GM04504 (cell line): ENCODE data around the gene GHDC.
A peak's percentile ranks its signal among the peaks of the same experiment; 100 is the strongest.
"Not testable (repeated sequence)": the region's sequence is repeated elsewhere in the genome, so short reads cannot be mapped to it uniquely, and the experiment has no call there.

Experiments used
- DNase-seq: peaks from one replicate; pipeline ENCODE4 v3.0.0-alpha.2; 2012; ENCODE audit warnings: low read depth

GHDC gene

DNA sequence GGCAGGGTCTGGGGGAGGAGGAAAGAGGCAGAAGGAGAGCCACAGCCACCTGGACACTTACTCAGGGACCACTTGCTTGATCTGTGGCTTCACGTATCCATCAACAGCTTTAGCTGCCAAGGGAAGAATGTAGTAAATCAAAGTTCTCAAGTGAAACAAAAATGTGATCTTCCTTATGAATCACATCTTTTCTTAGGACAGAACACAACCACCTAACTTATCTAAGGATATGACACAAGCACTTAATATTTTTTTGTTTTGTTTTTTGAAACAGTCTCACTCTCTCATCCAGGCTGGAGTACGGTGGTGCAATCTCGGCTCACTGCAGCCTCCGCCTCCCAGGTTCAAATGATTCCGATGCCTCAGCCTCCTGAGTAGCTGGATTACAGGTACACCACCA, 8.4 kb upstream of the GHDC start:
- no peak for DNase-seq

GRCh38 chr17:42202159-42202558, 7.9 kb upstream of the GHDC start:
- DNase-seq = no peak

DNA sequence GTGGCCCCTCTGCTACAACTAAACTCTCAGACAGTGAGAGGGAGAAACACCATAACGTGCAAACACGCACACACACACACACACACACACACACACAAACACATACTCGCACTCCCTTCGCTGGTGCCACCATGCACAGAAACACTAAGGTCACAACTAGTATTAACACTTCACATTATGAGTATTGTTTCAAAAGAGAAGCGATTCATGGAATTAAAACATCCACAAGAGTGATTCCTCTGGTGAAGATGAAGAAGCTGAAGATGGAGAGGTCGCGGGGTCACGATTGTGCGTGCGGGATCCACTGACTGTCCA, 7.1 kb upstream of the GHDC start:
- no peak for DNase-seq

DNA sequence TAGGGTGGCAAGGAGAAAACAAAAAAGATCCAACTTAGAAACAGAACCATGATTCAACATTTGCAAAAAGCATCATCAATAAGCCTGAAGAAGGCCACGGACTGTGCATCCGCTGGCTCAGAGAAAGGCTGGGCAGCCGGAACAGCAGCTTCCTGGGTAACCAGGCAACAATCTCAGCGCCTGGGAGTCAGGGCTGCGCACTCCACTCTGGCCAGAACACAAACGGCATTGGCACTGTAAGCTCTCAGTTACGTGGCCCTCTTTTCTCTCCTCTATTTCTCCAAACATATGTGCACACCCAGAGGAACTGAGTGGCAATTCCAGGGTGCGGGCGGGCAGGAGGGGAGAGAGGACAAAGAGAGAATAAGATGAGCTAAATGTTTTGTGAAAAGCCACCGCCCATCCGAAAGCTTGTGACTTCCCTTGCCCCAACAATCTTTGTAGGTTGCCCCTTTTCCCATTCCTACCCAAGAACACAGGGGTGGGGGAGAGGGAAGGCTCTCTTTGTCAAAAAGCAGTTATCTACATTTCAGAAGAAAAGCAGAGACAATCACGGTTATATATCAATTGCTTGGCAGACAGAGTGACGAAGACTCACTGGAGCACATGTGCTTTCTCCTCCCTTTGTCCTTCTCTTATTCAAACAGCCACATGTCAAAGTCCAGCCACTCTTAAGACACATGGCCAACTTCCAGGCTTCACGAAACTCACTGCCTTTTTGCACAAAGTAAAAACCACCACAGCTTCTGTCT, 6.6 kb upstream of the GHDC start:
- no peak for DNase-seq

- DNase-seq = no peak
These were observed 5.2 kb upstream of the GHDC start for GRCh38 chr17:42199416-42200011.

DNA sequence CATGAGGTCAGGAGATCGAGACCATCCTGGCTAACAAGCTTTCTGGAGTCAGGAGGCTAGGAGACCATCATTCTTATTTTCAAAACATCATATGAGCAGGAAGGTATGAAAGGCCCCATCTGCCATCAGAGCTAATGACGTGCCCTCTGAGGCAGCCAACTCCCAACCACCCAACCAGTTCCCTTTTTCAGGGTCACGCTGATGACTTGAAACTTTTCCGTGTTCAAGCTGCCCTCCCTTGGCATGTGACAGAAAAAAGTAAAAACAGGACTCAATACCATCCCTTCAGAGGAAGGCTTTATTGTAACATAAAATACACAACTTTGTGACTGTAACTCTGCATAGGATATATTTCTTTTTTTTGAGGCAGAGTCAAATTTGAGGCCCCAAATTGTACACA, 4.6 kb upstream of the GHDC start:
- no peak for DNase-seq

- no peak for DNase-seq
These were observed 3.4 kb upstream of the GHDC start for GRCh38 chr17:42197564-42198156.

DNA sequence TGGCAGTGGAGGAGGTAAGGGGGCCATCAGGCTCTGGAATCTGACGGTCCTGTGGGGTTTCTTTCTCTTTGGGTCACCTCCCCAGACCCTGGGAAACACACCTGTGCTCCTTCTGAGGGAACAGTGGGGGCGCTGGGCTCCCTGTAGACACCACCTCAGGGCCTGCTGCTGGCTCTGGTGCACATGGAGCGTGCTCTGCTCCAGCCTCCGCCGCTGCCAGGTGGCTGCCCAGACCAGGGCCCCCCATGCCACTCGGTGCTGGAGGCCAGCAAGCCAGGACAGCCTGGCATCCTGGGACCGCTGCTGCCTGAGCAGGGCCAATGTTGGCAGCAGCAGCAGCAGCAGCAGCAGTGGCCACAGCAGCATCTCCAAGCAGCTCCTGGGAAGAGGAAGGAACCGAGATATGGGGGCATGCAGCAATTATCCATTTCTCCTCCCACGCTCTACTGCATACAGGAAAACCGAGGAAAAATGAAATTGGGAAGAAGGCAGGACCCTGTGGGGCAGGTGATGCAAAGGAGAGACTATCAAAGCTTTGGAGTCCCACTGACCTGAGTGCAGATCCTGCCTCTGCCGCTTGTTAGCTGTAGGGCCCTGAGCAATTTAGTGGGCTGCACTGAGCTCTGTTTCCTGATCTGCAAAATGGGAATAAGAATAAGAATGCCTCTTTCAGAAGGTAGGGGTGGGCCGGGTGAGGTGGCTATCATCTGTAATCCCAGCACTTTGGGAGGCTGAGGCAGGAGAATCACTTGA, 902 bp downstream of the GHDC start:
- DNase-seq = no peak

- no peak for DNase-seq
These were observed 1.8 kb downstream of the GHDC start for GRCh38 chr17:42192189-42193126.

- DNase-seq = no peak
These were observed 3.1 kb downstream of the GHDC start for GRCh38 chr17:42191275-42191608.

DNA sequence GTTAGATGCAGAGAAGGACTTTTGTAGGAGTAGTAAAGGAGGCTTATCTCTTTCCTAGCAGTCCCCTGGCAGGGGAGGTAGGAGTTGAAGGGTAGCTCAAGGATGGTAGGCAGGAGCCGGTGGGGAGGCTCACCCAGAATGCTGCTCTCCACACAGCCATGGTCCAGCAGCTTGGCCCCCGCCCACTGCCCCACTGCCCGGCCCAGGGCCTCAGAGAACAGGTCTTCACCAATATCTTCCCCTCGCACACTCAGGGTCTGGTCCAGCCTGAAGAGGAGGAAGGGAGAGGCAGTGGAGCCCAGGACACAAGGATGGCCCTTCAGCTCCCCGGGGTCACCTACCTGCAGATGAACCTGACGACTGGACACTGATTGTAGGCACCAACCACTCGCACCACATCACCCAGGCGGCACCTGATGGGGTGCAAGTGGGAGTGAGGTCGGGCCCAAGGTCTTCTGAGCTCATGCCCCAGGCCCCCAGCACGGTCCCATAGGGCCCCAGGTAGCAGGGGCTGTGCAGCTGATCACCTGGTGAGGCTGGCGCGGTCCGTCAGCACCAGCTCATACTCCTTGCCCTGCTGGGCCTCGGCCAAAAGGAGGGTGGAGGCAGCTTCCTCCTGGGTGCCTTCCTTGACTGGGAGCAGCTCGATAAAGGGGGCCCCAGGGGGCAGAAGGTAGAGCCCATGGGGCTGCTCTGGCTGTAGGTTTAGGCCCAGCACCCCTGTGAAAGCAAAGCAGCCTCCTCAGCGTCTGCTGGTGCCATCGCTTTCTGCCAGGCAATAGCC, 3.6 kb downstream of the GHDC start:
- DNase-seq = no peak

DNA sequence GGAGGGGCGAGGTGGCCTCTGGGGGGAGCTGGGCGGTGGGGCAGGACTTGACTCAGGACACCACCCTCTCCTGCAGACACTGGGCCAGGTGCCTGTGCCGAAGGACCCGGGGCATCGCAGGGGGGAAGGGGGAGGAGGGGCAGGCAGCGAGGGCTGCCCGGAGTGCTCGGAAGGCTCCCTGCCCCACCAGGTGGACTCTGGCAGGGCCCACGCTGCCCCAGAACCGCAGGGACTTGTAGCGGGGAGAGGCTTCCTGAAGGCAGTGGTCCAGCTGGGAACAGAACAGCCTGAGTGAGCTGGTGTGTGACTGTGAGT, 4.7 kb downstream of the GHDC start:
- DNase-seq = no peak

DNA sequence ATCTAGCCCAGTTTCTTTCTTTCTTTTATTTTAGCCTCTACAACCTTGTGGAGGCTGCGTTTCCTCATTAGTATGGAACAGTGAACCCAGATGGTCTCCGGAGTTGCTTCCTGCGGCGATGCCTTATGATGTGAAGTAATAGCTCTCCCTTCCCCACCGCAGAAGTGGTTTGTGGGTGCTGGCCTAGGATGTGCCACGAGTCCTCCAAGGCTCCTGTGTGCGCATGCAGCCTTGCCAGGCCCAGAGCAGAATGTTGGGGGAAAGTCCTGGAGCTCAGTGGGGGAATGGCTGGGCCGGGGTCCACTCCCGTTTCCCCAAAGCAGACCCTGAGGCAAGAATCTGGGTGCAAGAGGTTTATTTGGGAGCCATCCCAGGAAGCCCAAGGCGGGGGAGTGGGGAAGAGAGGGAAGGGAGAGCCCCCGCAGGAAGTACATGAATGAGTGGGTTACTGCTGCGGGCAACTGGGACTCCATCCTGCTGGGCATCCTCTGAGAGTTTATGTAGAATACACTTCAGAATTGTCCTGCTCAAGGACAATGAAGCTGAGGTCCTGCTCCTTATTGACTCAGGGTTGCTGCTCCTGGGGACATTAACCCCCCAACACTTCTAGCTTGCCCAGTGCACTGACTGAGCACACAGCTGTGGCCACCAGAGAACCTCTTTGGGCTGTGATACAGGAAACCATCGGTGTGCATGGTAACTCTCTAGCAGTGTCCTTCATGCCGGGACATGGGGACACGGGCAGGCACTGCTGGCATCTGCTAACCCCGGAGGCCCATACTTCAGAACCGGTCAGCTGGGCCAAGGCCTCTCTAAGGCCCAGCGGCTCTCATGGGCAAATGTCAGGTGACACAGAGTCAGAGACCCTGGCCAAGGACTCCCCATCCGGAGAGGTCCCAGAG, 5.3 kb downstream of the GHDC start:
- no peak for DNase-seq

DNA sequence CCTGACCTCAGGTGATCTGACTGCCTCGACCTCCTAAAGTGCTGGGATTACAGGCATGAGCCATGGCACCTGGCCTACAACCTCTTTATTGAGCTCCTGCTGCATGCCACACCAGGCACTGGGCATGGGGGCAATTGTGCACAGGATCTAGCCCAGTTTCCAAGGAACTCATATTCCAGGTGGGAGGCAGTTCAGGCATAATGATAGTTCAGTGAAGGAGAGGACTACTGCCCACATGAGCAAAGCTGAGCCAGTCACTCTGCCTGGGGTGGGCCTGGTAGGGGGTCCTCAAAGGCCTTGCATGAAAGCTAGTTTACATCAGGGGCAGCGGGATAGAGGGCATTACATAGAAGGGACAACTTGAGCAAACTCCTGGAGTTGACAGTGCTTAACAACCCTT, 6.5 kb downstream of the GHDC start:
- no peak for DNase-seq

GRCh38 chr17:42186191-42186590, 8.1 kb downstream of the GHDC start:
- DNase-seq = not testable (repeated sequence)

DNA sequence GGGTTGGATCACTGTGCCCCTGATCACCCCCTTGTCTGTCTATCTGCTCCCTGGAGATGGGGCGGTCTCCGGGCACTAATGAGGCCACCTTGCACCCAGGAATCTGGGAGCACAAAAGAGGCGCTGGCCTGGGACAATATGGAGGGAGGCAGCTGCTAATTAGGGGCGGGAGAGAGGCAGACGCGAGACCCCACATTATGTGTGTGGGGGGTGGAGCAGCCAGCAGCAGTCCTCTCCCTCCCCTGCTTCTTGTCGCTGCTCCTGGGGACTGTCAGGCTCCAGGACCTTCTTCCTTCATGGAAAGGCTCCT, 8.7 kb downstream of the GHDC start:
- DNase-seq = no peak

- DNase-seq = no peak
These were observed 9.3 kb downstream of the GHDC start, which contains the start of gene HCRT for GRCh38 chr17:42184713-42185620. TSS of gene HCRT (minus strand) at chr17:42185452. CDS start at chr17:42185365, 87 bp downstream.

DNA sequence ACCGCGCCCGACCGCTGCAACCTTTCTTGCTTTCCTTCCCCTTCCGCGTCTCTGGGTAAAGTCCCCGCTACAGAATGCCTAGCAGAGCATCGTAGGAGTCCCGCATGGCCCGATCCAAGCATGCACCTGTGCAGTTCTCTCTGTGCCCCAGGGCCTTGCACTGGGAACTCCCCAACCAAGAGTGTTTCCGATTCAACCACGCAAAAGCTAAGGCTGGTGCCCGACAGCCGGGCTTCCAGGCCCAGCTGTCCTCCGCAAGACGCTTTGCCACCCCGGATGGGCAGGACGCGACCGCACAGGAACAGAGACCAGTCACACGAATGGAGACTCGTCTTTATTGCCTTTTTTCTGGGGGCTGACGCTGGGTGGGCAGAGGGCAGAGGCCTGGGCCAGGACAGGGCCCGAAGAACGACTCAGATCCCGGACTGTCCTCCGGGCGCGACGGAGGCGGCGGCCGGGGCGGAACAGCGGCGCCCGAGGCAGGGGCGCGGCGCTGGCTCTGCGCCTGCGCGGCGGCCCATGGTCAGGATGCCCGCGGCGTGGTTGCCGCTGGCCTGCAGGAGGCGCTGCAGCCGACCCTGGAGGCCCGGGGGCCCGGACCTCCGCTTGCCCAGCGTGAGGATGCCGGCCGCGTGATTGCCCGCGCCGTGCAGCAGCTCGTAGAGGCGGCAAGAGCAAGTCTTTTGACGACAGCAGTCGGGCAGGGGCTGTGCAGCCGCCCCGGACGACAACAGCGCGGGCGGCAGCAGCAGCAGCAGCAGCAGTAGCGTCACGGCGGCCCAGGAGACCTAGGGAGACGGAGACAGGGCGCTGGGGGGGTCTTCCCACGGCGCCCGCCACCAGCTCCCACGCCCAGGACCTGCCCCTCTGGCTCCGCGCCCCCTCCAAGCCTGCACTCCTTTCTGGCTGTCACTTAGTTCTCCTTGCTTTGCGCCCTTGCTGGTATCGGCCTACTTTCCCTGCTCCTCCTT, 10.3 kb downstream of the GHDC start:
- DNase-seq = peak; percentile 25
